HG03565 (cell line): ENCODE measurements around the gene RAB8B.

Experiments used
- ATAC-seq: cut with Tn5 transposase; IDR thresholded peaks from one replicate; pipeline ENCODE4 v1.9.1; 2021; ENCODE audit warnings: mild to moderate bottlenecking, moderate library complexity; ENCODE audit not compliant: unreplicated experiment

The RAB8B gene

DNA sequence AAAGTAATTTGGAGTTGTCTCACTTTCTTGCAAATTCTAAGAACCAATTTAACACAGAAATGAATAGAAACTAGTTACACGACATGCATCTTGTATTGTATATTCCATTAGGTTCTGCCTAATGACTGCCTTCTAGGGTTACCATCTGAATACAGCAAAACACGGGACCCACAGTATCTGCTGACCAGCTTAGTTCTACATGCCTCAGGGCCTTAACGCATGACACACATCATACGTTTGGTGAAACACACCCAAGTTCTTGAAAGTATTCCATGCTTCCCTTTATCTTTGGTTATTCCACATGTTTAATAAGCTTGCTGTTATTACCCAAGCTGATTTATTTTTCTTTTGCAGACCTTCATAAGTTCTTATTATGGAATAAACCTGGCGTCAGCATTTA lies 115.9 kb downstream of the RAB8B start:
- no peak for ATAC-seq

DNA sequence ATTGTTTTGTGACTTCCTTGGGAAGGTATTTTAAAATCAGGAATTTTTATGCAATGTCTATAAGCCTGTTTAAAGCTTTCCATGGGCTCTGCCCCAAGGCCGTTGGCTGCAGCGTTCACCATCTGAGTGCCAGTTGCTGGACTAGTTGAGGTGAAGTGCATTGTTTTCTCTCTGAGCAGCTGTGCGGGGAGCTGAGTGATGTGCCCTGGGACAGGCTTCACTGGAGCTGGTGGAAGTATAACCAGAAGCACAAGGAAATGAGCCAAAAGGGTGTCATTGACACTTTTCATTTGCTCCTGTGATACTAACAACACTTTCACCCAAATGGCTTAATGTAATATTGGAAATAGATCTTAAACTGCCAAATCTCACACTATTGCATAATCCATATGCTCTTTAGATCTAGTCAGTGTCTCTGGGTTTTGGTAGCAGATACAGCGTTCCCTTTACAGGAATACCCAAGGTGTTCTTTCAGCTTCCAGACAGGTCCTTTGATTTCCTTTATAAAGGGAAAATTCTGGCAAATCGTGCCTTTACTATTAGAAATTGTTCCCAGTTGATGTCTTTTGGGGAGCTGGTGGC lies 117.2 kb downstream of the RAB8B start:
- no peak for ATAC-seq

DNA sequence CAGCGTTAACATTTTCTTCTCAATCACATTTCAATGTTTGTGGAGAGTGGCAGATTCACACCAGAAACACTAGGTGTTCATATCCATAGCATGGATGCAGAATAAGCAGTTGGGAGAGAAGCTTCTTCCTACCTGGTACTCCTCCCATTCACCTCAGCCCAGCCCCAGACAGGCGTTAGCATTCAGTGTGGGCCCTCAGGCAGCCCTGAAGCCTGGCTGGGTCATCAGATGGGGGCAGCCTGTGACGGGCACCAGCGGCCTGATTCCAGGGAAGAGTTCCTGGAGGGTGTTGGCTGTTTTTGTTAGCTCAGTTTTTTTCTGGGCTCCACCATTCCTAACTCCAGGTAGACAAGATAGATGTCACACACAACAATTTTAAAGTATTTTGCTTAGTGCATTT lies 119.1 kb downstream of the RAB8B start:
- no peak for ATAC-seq

DNA sequence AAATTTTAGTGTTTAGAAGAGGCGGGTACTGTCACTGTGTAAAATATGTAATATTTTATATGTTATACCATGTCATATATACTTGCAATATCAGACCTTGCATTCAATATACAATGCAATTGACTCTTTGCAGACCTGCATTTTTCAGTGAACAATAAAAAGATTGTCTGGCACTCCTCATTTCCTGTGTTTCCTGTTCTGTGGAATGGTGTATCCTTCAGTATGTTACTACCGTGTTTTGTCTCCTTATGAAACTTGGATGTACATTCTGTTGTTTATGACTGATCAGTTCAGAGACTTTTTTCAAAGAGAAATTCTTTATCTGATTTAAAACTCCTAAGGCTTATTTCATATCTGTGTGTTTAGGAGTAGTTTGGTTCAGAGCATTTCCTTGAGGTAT lies 119.5 kb downstream of the RAB8B start:
- ATAC-seq: no peak

DNA sequence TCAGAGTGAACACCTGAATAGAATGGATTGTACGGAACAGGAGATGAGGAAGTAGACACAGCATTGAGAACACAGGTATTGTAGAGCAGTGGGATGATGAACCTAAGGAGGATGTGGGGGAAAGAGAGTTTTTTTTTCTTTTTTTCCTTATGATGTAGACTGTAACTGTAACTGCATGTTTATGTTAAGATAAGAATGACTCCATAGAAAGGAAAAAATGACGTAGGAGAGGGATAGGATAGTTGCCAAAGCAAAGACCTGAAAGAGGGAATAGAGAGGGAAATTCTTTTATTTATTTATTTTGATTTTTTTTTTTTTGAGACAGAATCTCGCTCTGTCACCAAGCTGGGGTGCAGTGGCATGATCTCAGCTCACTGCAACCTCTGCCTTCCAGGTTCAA lies 121.2 kb downstream of the RAB8B start:
- ATAC-seq: no peak

DNA sequence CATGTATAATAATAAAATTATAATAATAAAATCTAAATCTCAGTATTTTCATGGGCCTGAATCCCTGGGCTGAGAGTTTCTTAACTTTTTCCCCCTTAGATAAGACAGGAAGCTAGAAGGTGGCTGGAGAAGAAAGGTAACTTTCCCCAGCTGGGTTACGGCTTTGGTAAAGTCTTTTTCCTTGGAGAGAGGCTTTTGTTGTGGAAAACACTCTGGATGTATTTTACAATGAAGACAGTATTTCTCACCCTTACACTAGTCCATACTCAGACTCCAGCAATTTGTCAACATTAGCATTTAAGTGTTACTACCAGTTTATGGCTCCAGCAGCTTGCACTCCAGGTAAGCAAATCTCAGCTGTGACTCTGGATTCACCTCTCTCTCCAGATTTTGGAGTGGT lies 122.9 kb downstream of the RAB8B start:
- no peak for ATAC-seq

DNA sequence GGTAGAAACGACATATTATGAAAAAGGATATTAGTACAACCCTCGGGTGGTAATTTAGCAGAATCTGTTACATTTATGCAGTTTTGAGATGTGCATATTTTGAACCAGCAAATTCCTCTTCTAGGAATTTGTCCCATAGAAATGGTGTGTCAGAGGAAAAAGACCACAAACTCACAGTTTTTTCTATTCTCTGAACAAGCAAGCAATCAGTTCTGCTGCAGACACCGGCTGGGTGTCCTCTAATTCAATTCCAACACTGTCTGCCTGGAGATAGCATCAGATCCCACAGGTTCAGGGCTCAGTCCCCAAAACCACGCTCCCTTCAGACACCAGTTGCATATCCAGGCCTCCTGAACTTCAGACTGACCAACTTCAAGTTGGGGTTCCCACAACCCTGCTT lies 124.4 kb downstream of the RAB8B start:
- no peak for ATAC-seq

DNA sequence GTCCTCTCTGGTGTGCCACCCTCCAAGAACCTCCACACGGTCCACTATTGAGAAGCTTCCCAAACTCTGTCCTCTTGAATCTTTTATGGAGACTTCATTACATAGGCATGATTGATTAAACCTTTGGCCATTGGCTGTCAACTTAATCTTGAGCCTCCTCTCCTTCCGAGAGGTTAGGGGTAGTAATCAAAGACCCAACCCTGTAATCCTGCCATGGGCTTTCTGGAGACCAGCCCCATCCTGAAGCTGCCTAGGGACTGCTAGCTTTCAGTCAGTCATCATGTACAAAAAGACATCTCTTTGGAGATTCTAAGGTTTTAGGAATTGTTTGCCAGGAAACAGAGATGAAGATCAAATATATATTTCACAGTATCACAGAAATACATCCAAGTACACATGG lies 125.0 kb downstream of the RAB8B start:
- no peak for ATAC-seq
